Activated CD4-positive, alpha-beta T cell treated with anti-CD3 and anti-CD28 coated beads, Interleukin-2, amount 50 U/mL, for 1 hour (primary cell): Measurements from ENCODE around the gene PRR14L.
"Not testable (repeated sequence)": the region's sequence is repeated elsewhere in the genome, so short reads cannot be mapped to it uniquely, and the experiment has no call there.

Source experiments
- DNase-seq: peaks from one replicate; pipeline ENCODE4 v3.0.0-alpha.2; 2020

Gene PRR14L

DNA sequence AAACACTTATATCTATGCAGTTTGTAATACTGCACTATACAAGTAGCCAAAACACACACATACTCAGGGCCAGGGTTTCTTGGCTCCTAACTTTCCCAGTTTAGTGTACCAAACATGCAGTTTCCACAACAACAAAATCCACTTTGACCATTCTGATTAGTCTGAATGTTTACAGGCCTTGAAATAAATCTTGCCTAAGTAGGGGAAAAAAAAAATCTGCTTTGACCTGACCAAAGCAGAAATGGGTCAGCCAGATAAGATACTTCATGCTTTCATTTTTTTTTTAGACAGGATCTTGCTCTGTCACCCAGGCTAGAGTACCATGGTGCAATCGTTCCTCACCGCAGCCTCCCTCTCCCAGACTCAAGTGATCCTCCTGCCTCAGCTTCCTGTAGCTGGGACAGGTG, 10.1 kb downstream of the PRR14L start:
- no peak for DNase-seq

DNA sequence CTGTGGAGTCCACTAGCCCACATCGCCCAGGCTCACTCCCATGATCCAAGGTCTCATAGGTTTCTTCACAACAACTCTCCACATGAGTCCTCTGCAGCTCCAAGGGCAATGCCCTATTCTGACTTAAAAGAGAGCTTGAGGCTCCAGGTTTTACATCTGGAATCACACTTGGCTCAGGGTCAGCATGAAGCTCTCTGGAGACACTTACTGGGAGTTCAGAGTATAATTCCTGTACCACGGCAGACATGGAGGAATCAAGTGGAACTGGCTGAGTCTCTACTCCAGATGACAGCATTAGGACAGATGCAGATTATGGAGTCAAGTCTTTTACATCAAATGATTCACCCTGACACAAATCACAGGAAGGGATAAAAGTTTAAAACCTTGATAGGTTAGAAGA, 11.4 kb downstream of the PRR14L start:
- no peak for DNase-seq

GRCh38 chr22:31737932-31738331, 12.0 kb downstream of the PRR14L start:
- DNase-seq = no peak

GRCh38 chr22:31736458-31736857, 13.5 kb downstream of the PRR14L start:
- DNase-seq = no peak

GRCh38 chr22:31734512-31734911, 15.4 kb downstream of the PRR14L start:
- DNase-seq = no peak

DNA sequence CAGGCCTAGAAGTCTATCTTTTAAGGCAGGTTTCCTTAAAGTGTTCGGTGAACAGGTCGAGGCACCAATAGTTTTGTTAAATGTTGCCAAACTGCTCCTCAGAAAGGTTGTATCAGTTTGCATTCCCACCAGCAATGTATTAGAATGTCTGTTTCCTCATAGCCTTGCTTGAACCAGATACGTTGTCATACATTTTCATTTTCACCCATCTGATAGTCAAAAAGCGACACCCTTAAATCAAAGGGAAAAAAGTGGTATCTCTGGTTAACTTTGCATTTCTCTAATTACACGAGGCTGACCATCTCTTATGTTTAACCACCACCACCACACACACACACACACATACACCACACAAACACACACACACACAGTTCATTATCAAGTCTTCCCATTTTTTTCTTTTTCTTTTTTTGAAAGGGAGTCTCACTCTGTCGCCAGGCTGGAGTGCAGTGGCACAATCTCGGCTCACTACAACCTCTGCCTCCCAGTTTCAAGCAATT, 16.3 kb downstream of the PRR14L start:
- no peak for DNase-seq

DNA sequence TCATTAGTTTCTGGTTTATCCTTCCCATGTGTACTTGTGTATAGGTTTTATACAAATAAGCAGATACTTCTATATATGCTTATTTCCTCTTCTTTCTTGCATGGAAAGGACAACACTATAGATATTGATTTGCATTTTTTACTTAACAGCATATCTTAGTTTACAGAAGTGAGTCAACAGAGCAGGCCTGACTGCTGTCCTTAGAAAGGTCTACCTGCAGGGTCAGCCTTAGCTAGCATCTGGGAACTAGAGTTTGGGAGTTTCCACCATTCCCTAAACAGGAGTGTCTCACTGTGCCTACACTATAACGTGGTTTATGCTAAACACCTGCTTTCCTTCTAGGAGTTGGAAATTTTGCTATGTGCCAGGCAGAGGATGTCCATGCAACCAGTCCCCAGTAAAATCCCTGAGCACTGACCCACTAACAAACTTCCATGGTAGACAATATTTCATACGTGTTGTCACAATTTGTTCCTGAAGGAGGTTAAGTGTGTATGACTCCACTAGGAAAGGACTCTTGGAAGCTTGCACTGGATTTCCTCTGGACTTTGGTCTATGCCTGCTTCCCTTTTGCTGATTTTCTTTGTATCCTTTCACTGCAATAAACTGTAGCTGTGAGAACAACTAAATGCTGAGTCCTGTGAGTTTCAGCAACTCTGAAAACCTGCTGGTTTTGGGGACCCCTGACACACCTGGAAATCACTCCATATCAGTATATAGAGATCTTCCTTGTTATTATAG, 17.7 kb downstream of the PRR14L start:
- DNase-seq = no peak

DNA sequence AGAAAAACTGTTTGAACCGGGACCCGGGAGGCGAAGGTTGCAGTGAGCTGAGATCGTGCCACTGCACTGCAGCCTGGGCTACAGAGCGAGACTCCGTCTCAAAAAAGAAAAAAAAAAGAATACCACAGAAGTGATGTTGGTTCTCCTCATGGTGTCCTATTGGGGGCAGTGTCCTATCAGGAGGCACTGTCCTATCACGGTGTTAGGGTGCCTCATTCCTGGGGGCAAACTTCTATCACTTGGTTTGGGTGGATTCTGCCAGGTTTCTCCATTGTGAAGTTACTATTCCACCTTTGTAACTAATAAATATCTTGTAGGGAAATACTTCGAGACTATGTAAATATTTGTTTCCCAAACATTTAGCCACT, 19.6 kb downstream of the PRR14L start:
- no peak for DNase-seq

DNA sequence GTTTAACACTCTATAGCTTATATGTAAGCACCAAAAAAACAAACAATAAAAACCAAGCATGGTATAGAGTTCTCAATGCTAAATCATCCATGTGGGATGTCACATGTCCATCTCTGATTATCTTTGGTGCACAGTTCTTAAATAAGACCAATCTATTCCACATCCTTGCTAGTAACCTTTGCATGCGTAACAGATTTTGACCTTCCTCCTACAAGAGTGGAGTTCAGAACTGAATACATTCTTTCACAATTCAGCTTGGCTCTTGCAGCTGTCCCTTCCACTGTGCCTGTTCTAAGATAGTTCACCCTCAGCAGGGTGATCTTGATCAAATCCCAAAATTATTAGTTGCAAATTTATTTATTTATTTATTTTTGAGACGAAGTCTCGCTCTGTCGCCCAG, 21.1 kb downstream of the PRR14L start:
- no peak for DNase-seq

DNA sequence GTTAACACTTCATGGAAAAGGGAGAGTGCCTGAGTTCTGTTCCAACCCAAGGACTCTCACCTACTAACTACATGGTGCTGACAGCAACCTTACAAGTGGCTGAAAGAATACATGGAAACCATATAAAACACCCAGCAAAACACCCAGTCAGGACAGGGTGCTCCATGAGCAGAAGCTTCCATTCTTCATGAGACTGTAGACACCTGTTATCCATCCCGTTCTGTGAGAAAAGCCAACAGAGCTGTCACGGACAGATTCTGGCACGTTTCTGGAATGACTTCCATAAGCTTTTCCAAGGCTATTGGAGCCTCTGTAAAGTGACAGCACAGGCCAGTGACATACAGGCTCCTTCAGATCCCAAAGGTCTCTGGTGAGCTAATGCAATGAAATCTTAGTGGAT, 23.2 kb downstream of the PRR14L start:
- DNase-seq = no peak

- DNase-seq = no peak
Observed at GRCh38 chr22:31723723-31724122, 26.2 kb downstream of the PRR14L start.

DNA sequence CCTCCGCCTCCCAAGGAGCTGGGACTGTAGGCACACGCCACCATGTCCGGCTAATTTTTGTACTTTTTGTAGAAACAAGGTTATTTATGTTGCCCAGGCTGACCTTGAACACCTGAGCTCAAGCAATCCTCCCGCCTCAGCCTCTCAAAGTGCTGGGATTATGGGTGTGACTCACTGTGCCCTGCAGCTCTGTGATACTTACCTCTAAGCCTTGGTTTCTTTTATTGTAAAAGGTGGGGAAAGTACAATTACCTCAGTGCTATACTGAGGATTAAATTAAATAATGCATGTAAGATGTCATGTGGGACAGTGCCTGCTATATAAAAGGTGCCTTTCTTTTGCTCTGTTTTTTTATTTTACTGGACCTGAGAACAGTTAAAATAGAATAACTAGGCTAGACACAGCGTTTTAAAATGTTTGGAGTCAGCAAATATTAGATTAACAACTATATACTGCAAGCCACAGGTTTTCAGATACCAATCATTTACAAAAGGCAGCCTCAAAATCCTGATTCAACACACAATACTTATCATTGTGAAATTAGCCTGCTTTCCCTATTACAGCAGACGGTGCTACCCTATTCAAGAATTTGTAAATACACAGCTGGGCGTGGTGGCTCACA, 30.0 kb downstream of the PRR14L start:
- no peak for DNase-seq

GRCh38 chr22:31715147-31715778, 34.7 kb downstream of the PRR14L start:
- DNase-seq = no peak

DNA sequence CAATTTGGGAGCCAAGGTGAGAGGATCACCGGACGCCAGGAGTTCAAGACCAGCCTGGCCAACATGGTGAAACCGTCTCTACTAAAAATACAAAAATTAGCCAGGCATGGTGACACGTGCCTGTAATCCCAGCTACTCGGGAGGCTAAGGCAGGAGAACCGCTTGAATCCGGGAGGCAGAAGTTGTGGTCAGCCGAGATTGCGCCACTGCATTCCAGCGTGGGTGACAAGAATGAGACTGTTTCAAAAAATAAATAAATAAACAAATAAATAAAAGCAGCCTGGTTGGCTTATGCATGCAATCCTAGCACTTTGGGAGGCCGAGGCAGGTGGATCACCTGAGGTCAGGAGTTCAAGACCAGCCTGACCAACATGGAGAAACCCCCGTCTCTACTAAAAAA, 38.7 kb downstream of the PRR14L start:
- DNase-seq = not testable (repeated sequence)

GRCh38 chr22:31707519-31707918, 42.4 kb downstream of the PRR14L start:
- no peak for DNase-seq

DNA sequence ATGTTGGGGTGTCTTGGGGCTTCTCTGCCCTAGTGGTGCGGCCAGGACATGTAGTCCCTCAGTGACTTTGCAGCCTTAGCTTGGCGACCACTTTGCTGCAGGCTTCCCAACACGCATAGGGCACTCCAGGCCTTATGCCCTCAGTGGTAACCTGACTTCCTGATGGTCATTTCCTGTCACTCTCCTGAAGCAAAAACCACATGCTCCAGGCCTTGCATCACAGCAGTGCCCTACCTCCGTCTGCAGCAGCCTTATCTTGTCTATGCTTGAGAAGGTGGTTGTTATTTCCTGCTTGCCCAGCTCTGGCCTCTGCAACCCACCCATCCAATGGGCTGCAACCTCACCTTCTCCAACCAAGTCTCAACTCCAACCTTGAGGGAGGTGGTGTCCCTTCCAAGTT, 54.5 kb downstream of the PRR14L start:
- DNase-seq = no peak

- DNase-seq = not testable (repeated sequence)
Observed at GRCh38 chr22:31694046-31694445, 55.9 kb downstream of the PRR14L start.

GRCh38 chr22:31692186-31692886, 57.6 kb downstream of the PRR14L start:
- DNase-seq = no peak

- DNase-seq = no peak
Observed at GRCh38 chr22:31691408-31691807, 58.5 kb downstream of the PRR14L start.

DNA sequence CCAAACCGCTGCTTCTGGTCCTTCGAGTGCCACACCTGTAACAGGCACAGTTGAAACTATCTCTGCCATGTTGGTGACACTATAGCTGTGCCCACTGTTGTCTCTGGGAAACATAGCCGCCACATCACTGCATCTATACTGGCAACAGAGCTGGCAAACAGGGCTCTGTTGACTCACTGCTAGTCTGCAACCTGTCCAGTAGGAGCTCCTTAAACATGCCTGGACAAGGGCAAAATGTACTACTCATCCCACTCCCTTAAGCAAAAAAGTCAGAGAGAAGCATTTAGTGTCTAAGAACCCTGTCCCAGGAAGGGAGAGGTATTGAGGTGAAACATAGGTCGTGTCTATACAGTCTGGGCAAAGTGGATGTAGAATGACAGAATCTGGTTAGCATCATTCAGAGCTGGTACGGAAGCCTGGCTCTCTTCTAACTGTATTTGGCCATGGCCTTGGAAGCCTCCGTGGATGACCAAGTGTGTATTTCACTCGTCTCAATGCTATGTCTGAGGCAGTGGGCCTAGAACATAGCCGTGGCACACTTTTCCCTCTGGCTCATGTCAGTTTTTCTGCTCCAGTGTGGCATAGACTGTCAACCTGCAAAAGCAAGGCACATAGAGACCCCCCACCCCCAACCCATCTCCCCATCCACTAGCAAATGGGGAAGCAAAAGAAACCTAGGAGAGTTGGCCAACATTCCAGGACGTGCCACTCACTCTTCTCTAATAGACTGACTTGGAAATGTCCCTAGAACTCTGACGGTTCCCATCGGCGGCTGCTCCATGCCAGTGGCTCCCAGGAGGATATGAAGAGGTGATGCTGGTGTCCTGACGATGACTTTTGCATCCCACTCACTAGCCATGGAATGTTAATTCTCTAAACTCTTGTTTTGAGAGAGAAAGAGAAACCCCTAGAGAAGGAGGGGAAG, 66.5 kb downstream of the PRR14L start:
- no peak for DNase-seq

- DNase-seq = no peak
Observed at GRCh38 chr22:31682751-31683150, 67.2 kb downstream of the PRR14L start.
